OCI-LY1 (cell line): ENCODE measurements around the gene PACSIN2.
"Not testable (repeated sequence)": the region's sequence is repeated elsewhere in the genome, so short reads cannot be mapped to it uniquely, and the experiment has no call there.

ENCODE experiments used
- CTCF ChIP-seq: fragments of 200-600 bp; sonication (generic), shearing (Covaris generic); IDR thresholded peaks from 2 replicates; pipeline ENCODE4 v1.5.1; 2017; ENCODE audit warnings: mild to moderate bottlenecking, antibody characterized with exemption, low read length, moderate library complexity, mixed read lengths
- EZH2 ChIP-seq: fragments of 200-600 bp; sonication (generic), shearing (Covaris generic); IDR thresholded peaks from 2 replicates; pipeline ENCODE4 v1.8.0; 2017; ENCODE audit warnings: borderline replicate concordance, mixed run types, mild to moderate bottlenecking, antibody characterized with exemption, low read length, moderate library complexity, mixed read lengths

- TF ChIP-seq CTCF, EZH2: not testable (repeated sequence)
Measured at GRCh38 chr22:42953751-42954150, 61.2 kb downstream of the PACSIN2 start.
